Nephron progenitor cell (in vitro differentiated cells): ENCODE results near the gene NCOA5.

ENCODE experiments used
- DNase-seq: peaks from one replicate; pipeline ENCODE4 v3.0.0; 2021
- H3K27ac Mint-ChIP-seq: 2 replicates; pipeline ENCODE4 v1.8.0; 2021; ENCODE audit warnings: mild to moderate bottlenecking, moderate library complexity, mixed read lengths
- H3K27me3 Mint-ChIP-seq: 2 replicates; pipeline ENCODE4 v1.8.0; 2021; ENCODE audit warnings: mild to moderate bottlenecking, low read depth, mixed read lengths; ENCODE audit not compliant: poor library complexity
- H3K36me3 Mint-ChIP-seq: 2 replicates; pipeline ENCODE4 v1.8.0; 2021; ENCODE audit warnings: low read depth, mixed read lengths
- H3K4me1 Mint-ChIP-seq: 2 replicates; pipeline ENCODE4 v1.8.0; 2021; ENCODE audit warnings: mixed read lengths
- H3K4me3 Mint-ChIP-seq: 2 replicates; pipeline ENCODE4 v1.8.0; 2021; ENCODE audit warnings: mild to moderate bottlenecking, moderate library complexity, mixed read lengths
- H3K9me3 Mint-ChIP-seq: 2 replicates; pipeline ENCODE4 v1.8.0; 2021; ENCODE audit warnings: mild to moderate bottlenecking, moderate library complexity, mixed read lengths
- TF ChIP-seq, protein P1 (sequence below): fragments of 200-600 bp; sonication (generic); IDR thresholded peaks from 2 replicates; pipeline ENCODE4 v1.5.0; 2021; ENCODE audit warnings: antibody characterized with exemption

Gene NCOA5

DNA sequence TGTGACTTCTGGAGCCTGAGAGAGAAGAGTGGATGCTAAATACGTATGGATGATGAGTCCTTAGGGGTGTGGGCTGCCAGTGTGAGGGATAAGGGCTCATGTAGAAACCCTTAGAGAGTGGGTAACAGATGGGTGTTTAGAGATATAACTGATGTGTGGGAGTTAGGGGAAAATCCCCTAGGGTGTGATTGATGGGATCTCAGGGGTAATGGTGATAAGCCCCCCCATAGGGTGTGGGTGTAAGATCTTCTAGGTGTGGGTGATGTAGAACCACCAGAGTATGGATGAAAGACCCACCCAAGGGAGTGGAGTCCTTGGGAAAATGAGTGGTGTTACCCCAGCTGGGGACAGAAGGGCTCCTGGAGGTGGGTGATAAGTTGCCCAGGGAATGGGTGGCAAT lies 34.5 kb downstream of the NCOA5 start:
- TF ChIP-seq, protein P1, sequence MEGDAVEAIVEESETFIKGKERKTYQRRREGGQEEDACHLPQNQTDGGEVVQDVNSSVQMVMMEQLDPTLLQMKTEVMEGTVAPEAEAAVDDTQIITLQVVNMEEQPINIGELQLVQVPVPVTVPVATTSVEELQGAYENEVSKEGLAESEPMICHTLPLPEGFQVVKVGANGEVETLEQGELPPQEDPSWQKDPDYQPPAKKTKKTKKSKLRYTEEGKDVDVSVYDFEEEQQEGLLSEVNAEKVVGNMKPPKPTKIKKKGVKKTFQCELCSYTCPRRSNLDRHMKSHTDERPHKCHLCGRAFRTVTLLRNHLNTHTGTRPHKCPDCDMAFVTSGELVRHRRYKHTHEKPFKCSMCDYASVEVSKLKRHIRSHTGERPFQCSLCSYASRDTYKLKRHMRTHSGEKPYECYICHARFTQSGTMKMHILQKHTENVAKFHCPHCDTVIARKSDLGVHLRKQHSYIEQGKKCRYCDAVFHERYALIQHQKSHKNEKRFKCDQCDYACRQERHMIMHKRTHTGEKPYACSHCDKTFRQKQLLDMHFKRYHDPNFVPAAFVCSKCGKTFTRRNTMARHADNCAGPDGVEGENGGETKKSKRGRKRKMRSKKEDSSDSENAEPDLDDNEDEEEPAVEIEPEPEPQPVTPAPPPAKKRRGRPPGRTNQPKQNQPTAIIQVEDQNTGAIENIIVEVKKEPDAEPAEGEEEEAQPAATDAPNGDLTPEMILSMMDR = no peak
- Mint-ChIP-seq H3K9me3 (no peaks in the 10 kb centered on the region), H3K4me3 (no peak overlapping the region), H3K36me3 (peaks cover 12% of the 10 kb centered on the region), H3K27ac (no peak overlapping the region), H3K27me3 (peaks cover 99% of the 10 kb centered on the region), H3K4me1 (peaks cover 4% of the 10 kb centered on the region)
- DNase-seq = no peak

DNA sequence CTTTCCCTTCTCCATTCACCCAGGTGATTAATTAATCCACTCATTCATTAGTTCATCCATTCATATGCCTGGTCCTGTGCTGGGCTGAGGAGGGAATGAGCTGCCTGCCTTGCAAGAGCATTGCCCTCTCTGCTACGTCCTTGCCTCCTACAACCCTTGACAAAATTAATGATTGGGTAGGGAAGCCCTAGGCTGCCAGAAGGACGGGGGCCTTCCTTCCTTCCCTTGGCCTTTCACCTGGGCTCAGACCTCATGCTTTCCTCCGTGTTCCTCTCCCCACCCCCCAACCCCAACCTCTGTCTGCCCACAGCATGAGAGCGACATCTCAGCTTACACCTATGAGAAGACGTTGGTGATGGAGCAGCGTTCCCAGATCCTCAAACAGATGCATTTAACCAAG lies 35.2 kb downstream of the NCOA5 start:
- Mint-ChIP-seq H3K27ac (no peak overlapping the region), H3K9me3 (no peaks in the 10 kb centered on the region), H3K4me3 (no peak overlapping the region), H3K4me1 (peaks cover 4% of the 10 kb centered on the region), H3K27me3 (peaks cover 99% of the 10 kb centered on the region), H3K36me3 (peaks cover 5% of the 10 kb centered on the region)
- DNase-seq = no peak
- TF ChIP-seq, protein P1 = no peak

DNA sequence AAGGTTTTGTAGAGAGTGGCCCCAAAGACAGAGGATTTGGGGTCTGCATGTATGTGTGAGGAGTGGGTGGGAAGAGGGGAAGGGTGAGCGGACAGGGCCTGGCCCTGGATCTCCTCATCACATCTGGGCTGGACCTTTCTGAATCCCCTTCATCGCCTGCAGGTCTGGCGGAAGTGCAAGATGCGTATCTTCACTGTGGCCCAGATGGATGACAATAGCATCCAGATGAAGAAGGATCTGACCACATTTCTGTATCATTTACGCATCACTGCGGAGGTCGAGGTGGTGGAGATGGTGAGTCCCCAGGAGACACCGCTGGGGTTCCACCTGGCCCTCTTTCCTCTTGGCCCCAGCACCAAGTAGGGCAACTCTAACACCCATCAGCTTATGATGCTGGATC lies 36.3 kb downstream of the NCOA5 start:
- Mint-ChIP-seq H3K4me1 (no peaks in the 10 kb centered on the region), H3K36me3 (no peaks in the 10 kb centered on the region), H3K27ac (no peak overlapping the region), H3K4me3 (no peak overlapping the region), H3K27me3 (peaks cover 95% of the 10 kb centered on the region), H3K9me3 (no peaks in the 10 kb centered on the region)
- TF ChIP-seq, protein P1 = no peak
- no peak for DNase-seq

DNA sequence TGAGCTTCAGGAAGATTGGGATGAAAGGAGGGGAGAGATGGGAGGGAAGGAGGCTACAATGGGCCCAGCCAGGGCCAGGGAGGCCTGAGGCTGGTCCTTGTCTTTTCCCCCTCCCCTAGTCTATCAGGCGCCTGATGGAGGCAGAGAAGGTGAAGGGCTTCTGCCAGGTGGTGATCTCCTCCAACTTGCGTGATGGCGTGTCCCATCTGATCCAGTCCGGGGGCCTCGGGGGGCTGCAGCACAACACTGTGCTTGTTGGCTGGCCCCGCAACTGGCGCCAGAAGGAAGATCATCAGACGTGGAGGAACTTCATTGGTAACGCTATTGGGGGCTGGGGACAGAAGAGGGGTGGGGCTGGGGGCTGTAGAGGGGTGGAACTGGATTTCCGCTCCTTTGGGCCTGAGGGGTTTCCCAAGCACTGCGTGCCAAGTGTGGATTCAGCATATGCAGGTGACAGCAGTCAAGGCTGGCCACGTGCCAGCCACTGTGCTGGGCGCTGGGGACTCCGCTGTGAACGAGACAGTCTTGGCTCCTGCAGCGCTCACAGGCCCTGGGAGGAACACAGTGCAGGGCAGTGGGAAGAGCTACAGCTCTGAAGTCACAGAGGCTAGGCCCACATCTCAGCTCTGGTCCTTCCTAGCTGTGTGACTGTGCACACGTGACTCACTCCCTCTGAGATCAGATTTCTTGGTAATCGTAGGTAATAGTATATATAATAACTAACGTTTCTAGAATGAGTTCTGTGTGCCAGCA lies 38.0 kb downstream of the NCOA5 start:
- Mint-ChIP-seq H3K4me3 (no peak overlapping the region), H3K27me3 (peaks cover 93% of the 10 kb centered on the region), H3K4me1 (no peaks in the 10 kb centered on the region), H3K36me3 (no peaks in the 10 kb centered on the region), H3K27ac (no peak overlapping the region), H3K9me3 (no peaks in the 10 kb centered on the region)
- TF ChIP-seq, protein P1 = no peak
- no peak for DNase-seq

DNA sequence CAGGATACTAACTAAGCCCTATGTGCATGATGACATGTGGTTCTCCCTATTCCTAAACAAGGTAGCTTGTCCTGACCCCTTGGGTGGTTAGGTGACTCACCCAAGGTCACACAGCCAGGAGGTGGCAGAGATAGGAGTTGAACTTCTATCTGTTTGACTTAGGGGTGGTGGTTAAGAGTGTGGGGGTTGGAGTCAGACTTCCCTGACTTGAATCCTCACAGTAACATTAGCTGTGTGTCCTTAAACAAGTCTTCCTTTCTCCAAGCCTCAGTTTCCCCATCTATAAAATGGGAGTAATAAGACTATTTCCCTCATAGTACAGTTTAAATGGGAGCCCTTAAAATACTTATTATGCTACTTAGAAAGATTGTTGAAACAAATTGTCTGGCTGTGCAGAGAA lies 38.9 kb downstream of the NCOA5 start:
- no peaks in the 10 kb centered on the region for H3K4me1 Mint-ChIP-seq
- no peak for DNase-seq
- H3K27me3 Mint-ChIP-seq = peaks cover 86% of the 10 kb centered on the region
- TF ChIP-seq, protein P1 = no peak
- H3K36me3 Mint-ChIP-seq = no peaks in the 10 kb centered on the region
- H3K4me3 Mint-ChIP-seq = no peak overlapping the region
- no peaks in the 10 kb centered on the region for H3K9me3 Mint-ChIP-seq
- H3K27ac Mint-ChIP-seq = no peak overlapping the region

DNA sequence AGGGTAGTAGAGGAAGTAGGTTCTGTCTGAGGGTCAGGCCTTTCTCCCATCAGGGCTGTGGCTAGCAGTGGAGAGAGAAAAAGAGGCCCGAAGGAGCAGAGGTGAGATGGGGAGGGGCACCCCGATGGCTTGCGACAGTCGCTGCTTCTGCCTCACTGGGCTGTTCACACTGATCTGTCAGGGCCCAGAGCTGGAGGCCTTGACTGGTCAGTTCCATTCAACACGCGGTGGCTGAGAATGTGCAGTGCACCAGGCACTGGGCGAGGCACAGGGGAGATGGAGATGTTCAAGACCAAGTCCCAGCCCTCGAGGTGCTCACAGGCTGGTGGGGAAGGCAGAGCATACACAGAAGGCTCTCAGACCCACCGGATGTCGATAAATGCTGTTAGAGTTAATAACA lies 39.3 kb downstream of the NCOA5 start:
- Mint-ChIP-seq H3K4me1 (no peaks in the 10 kb centered on the region), H3K27ac (no peak overlapping the region), H3K36me3 (no peaks in the 10 kb centered on the region), H3K4me3 (no peak overlapping the region), H3K9me3 (no peaks in the 10 kb centered on the region), H3K27me3 (peaks cover 86% of the 10 kb centered on the region)
- TF ChIP-seq, protein P1 = no peak
- DNase-seq = no peak
